ENCODE data around the gene SHMT2. TPM values are rescaled to one million over a fixed set of nuclear protein-coding genes. Genes with fewer than 3 reads are reported as not detected.

Gene SHMT2
- total RNA-seq, 1 donor from 2014 or later: 268 TPM

GRCh38 chr12:57192920-57193319 lies 36.6 kb upstream of the SHMT2 start:
- Mint-ChIP-seq H3K36me3 (ENCODE audit: low read depth) (no peaks in the 10 kb centered on the region), H3K4me3 (no peak overlapping the region), H3K4me1 (no peaks in the 10 kb centered on the region), H3K27me3 (no peaks in the 10 kb centered on the region), H3K9me3 (no peaks in the 10 kb centered on the region), H3K27ac (no peak overlapping the region)
- ChIA-PET CTCF (no interaction called here), POLR2A (no interaction called here)
- no peak for DNase-seq
- intact Hi-C loops (cut with micrococcal nuclease): no loop called here
- no peak for ATAC-seq (ENCODE audit: low read depth)
- TF ChIP-seq CTCF (IDR thresholded peaks at IDR 0.05): no peak

GRCh38 chr12:57193706-57194245 lies 35.7 kb upstream of the SHMT2 start:
- no peak overlapping the region for H3K4me3 Mint-ChIP-seq
- TF ChIP-seq CTCF (IDR thresholded peaks at IDR 0.05): no peak
- no peak for ATAC-seq (ENCODE audit: low read depth)
- CTCF ChIA-PET: no interaction called here
- POLR2A ChIA-PET: no interaction called here
- no peaks in the 10 kb centered on the region for H3K27me3 Mint-ChIP-seq
- intact Hi-C loops (cut with micrococcal nuclease): no loop called here
- no peaks in the 10 kb centered on the region for H3K4me1 Mint-ChIP-seq
- no peaks in the 10 kb centered on the region for H3K36me3 Mint-ChIP-seq (ENCODE audit: low read depth)
- DNase-seq: no peak
- no peak overlapping the region for H3K27ac Mint-ChIP-seq
- no peaks in the 10 kb centered on the region for H3K9me3 Mint-ChIP-seq

- no peaks in the 10 kb centered on the region for H3K27me3 Mint-ChIP-seq
- no peaks in the 10 kb centered on the region for H3K36me3 Mint-ChIP-seq (ENCODE audit: low read depth)
- CTCF ChIA-PET: no interaction called here
- H3K27ac Mint-ChIP-seq: no peak overlapping the region
- DNase-seq (no peak), ATAC-seq (ENCODE audit: low read depth) (no peak)
- H3K4me1 Mint-ChIP-seq: no peaks in the 10 kb centered on the region
- intact Hi-C loops (cut with micrococcal nuclease): no loop called here
- no peaks in the 10 kb centered on the region for H3K9me3 Mint-ChIP-seq
- POLR2A ChIA-PET: no interaction called here
- no peak overlapping the region for H3K4me3 Mint-ChIP-seq
- TF ChIP-seq CTCF (IDR thresholded peaks at IDR 0.05): no peak
These were observed 35.3 kb upstream of the SHMT2 start for GRCh38 chr12:57194253-57194652.

GRCh38 chr12:57195186-57195585 lies 34.3 kb upstream of the SHMT2 start:
- Mint-ChIP-seq H3K27me3 (no peaks in the 10 kb centered on the region), H3K9me3 (no peaks in the 10 kb centered on the region), H3K4me1 (no peaks in the 10 kb centered on the region), H3K4me3 (no peak overlapping the region), H3K36me3 (ENCODE audit: low read depth) (no peaks in the 10 kb centered on the region), H3K27ac (no peak overlapping the region)
- DNase-seq (no peak), ATAC-seq (ENCODE audit: low read depth) (no peak)
- no peak for TF ChIP-seq CTCF (IDR thresholded peaks at IDR 0.05)
- POLR2A ChIA-PET: no interaction called here
- intact Hi-C loops (cut with micrococcal nuclease): no loop called here
- CTCF ChIA-PET: no interaction called here

GRCh38 chr12:57195611-57196371 lies 33.7 kb upstream of the SHMT2 start:
- DNase-seq (no peak), ATAC-seq (ENCODE audit: low read depth) (no peak)
- H3K27ac Mint-ChIP-seq: no peak overlapping the region
- no peaks in the 10 kb centered on the region for H3K4me1 Mint-ChIP-seq
- TF ChIP-seq CTCF (IDR thresholded peaks at IDR 0.05): no peak
- no peaks in the 10 kb centered on the region for H3K36me3 Mint-ChIP-seq (ENCODE audit: low read depth)
- intact Hi-C loops (cut with micrococcal nuclease): no loop called here
- no peaks in the 10 kb centered on the region for H3K27me3 Mint-ChIP-seq
- POLR2A ChIA-PET: no interaction called here
- no peaks in the 10 kb centered on the region for H3K9me3 Mint-ChIP-seq
- H3K4me3 Mint-ChIP-seq: no peak overlapping the region
- CTCF ChIA-PET: no interaction called here
